Measurements from ENCODE around the gene RPS14.

The RPS14 gene

GRCh38 chr5:150449517-150450339 is at the start of gene RPS14:
Gene RPS14, minus strand, starts transcription at chr5:150449739. Its CDS starts 2,006 bp downstream, at chr5:150447733.
- TF ChIP-seq NFRKB (IDR thresholded peaks at IDR 0.05), result peak; percentile 89
- no peak for TF ChIP-seq ARNT (IDR thresholded peaks at IDR 0.05)
- TF ChIP-seq ELF4 (IDR thresholded peaks at IDR 0.05), result peak; percentile 95
- no peak for TF ChIP-seq ZNF384 (IDR thresholded peaks at IDR 0.05)
- peak; percentile 71 for TF ChIP-seq L3MBTL2 (conservative IDR thresholded peaks at IDR 0.05)
- TF ChIP-seq LEF1 (IDR thresholded peaks at IDR 0.05; ENCODE audit: borderline replicate concordance), result no peak
- no peak for TF ChIP-seq FOXM1 (IDR thresholded peaks at IDR 0.05; ENCODE audit: borderline replicate concordance)
- TF ChIP-seq CTBP1 (IDR thresholded peaks at IDR 0.05; ENCODE audit: borderline replicate concordance), result 0 out of 2 replicates have a peak, but pooled peaks have one; percentile 32
- peak; percentile 85 for TF ChIP-seq FOXK2 (IDR thresholded peaks at IDR 0.05)
- DNase-seq (ENCODE audit: extremely low spot score), result peak; percentile 93
- ChIA-PET CTCF (interaction anchor here (0.6 to 1.3 kb wide), 8 partner anchors 10 to 250 kb away, joined by 3 to 9 read pairs (median 4); no protein-coding TSS in a partner anchor), POLR2A (interaction anchor here (0.5 to 1.7 kb wide), 21 partner anchors 8 to 278 kb away, joined by 3 to 18 read pairs (median 3); partner anchors contain the start of gene RBM22)

- ChIA-PET POLR2A (interaction anchor here (1.7 kb wide), 1 partner anchor 14 kb away, joined by 4 read pairs; no protein-coding TSS in a partner anchor), CTCF (interaction anchor here (0.6 to 1.4 kb wide), 2 partner anchors 10 to 833 kb away, joined by 3 read pairs; no protein-coding TSS in a partner anchor)
- DNase-seq (ENCODE audit: extremely low spot score), result no peak
- no peak for TF ChIP-seq TARDBP (IDR thresholded peaks at IDR 0.05)
- TF ChIP-seq SUZ12 (IDR thresholded peaks at IDR 0.05), result no peak
- TF ChIP-seq LEF1 (IDR thresholded peaks at IDR 0.05; ENCODE audit: borderline replicate concordance), result no peak
- no peak for TF ChIP-seq ARNT (IDR thresholded peaks at IDR 0.05)
- TF ChIP-seq CTBP1 (IDR thresholded peaks at IDR 0.05; ENCODE audit: borderline replicate concordance), result no peak
- no peak for TF ChIP-seq PKNOX1 (IDR thresholded peaks at IDR 0.05)
These were observed 49.4 kb upstream of the RPS14 start for GRCh38 chr5:150498971-150499370.

- no peak for DNase-seq (ENCODE audit: extremely low spot score)
- CTCF ChIA-PET, result interaction anchor here (0.6 to 1.8 kb wide), 3 partner anchors 12 to 26 kb away, joined by 3 to 4 read pairs (median 4); no protein-coding TSS in a partner anchor
- TF ChIP-seq FOXK2 (IDR thresholded peaks at IDR 0.05) (no peak), HDGF (IDR thresholded peaks at IDR 0.05; ENCODE audit: borderline replicate concordance) (no peak), PKNOX1 (IDR thresholded peaks at IDR 0.05) (no peak), ARNT (IDR thresholded peaks at IDR 0.05) (no peak), ELF4 (IDR thresholded peaks at IDR 0.05) (no peak), SUZ12 (IDR thresholded peaks at IDR 0.05) (no peak), FOXA1 (IDR thresholded peaks at IDR 0.05) (no peak), FOXM1 (IDR thresholded peaks at IDR 0.05; ENCODE audit: borderline replicate concordance) (no peak), ZNF384 (IDR thresholded peaks at IDR 0.05) (no peak), CTBP1 (IDR thresholded peaks at IDR 0.05; ENCODE audit: borderline replicate concordance) (no peak), LEF1 (IDR thresholded peaks at IDR 0.05; ENCODE audit: borderline replicate concordance) (no peak), TARDBP (IDR thresholded peaks at IDR 0.05) (no peak), NFRKB (IDR thresholded peaks at IDR 0.05) (no peak), L3MBTL2 (conservative IDR thresholded peaks at IDR 0.05) (no peak), BHLHE40 (IDR thresholded peaks at IDR 0.05; ENCODE audit: borderline replicate concordance) (no peak), SP1 (IDR thresholded peaks at IDR 0.05) (no peak)
- POLR2A ChIA-PET, result interaction anchor here (1.7 to 2.0 kb wide), 2 partner anchors 13 to 49 kb away, joined by 4 to 8 read pairs; partner anchors contain the start of gene RPS14
These were observed 49.0 kb upstream of the RPS14 start for GRCh38 chr5:150498501-150498900.

GRCh38 chr5:150497989-150498317 is 48.4 kb upstream of the RPS14 start:
- ChIA-PET CTCF (interaction anchor here (0.6 to 1.8 kb wide), 3 partner anchors 12 to 27 kb away, joined by 3 to 4 read pairs (median 4); no protein-coding TSS in a partner anchor), POLR2A (interaction anchor here (1.7 to 2.0 kb wide), 2 partner anchors 13 to 48 kb away, joined by 4 to 8 read pairs; partner anchors contain the start of gene RPS14)
- DNase-seq (ENCODE audit: extremely low spot score), result no peak
- TF ChIP-seq BHLHE40 (IDR thresholded peaks at IDR 0.05; ENCODE audit: borderline replicate concordance) (no peak), ARNT (IDR thresholded peaks at IDR 0.05) (no peak), TARDBP (IDR thresholded peaks at IDR 0.05) (no peak), PKNOX1 (IDR thresholded peaks at IDR 0.05) (no peak), LEF1 (IDR thresholded peaks at IDR 0.05; ENCODE audit: borderline replicate concordance) (no peak), SUZ12 (IDR thresholded peaks at IDR 0.05) (no peak), NFRKB (IDR thresholded peaks at IDR 0.05) (no peak), FOXK2 (IDR thresholded peaks at IDR 0.05) (no peak), FOXM1 (IDR thresholded peaks at IDR 0.05; ENCODE audit: borderline replicate concordance) (no peak), ELF4 (IDR thresholded peaks at IDR 0.05) (no peak), ZNF384 (IDR thresholded peaks at IDR 0.05) (no peak), SP1 (IDR thresholded peaks at IDR 0.05) (no peak)

GRCh38 chr5:150497274-150497988 is 47.9 kb upstream of the RPS14 start:
- ChIA-PET CTCF (interaction anchor here (1.0 to 1.8 kb wide), 4 partner anchors 16 to 47 kb away, joined by 3 to 4 read pairs (median 4); no protein-coding TSS in a partner anchor), POLR2A (interaction anchor here (1.7 to 2.0 kb wide), 2 partner anchors 12 to 48 kb away, joined by 4 to 8 read pairs; partner anchors contain the start of gene RPS14)
- DNase-seq (ENCODE audit: extremely low spot score), result peak; percentile 46
- TF ChIP-seq CTBP1 (IDR thresholded peaks at IDR 0.05; ENCODE audit: borderline replicate concordance) (no peak), NFRKB (IDR thresholded peaks at IDR 0.05) (no peak), TARDBP (IDR thresholded peaks at IDR 0.05) (no peak), L3MBTL2 (conservative IDR thresholded peaks at IDR 0.05) (no peak), FOXK2 (IDR thresholded peaks at IDR 0.05) (no peak), BHLHE40 (IDR thresholded peaks at IDR 0.05; ENCODE audit: borderline replicate concordance) (no peak), ZNF384 (IDR thresholded peaks at IDR 0.05) (no peak), ELF4 (IDR thresholded peaks at IDR 0.05) (no peak), PKNOX1 (IDR thresholded peaks at IDR 0.05) (no peak), FOXM1 (IDR thresholded peaks at IDR 0.05; ENCODE audit: borderline replicate concordance) (no peak), LEF1 (IDR thresholded peaks at IDR 0.05; ENCODE audit: borderline replicate concordance) (no peak), SUZ12 (IDR thresholded peaks at IDR 0.05) (no peak), SP1 (IDR thresholded peaks at IDR 0.05) (no peak), HDGF (IDR thresholded peaks at IDR 0.05; ENCODE audit: borderline replicate concordance) (no peak), ARNT (IDR thresholded peaks at IDR 0.05) (no peak), FOXA1 (IDR thresholded peaks at IDR 0.05) (no peak)

Measured in HEK293T (cell line).